OCI-LY3 (cell line): ENCODE results near the gene ZC3H18.

Source experiments
- EZH2phosphoT487 ChIP-seq: fragments of 200-600 bp; shearing (Covaris generic); IDR thresholded peaks from 2 replicates; pipeline ENCODE4 v1.6.1; 2018; ENCODE audit warnings: antibody characterized with exemption, mixed run types, low read depth
- TF ChIP-seq, protein P1 (sequence below): fragments of 200-600, 300-600 bp; sonication (generic); IDR thresholded peaks from 2 replicates; pipeline ENCODE4 v1.5.1; 2014; ENCODE audit warnings: antibody characterized with exemption, low read length, low read depth

GRCh38 chr16:88524274-88524972, 45.8 kb upstream of the ZC3H18 start:
- TF ChIP-seq, protein P1, sequence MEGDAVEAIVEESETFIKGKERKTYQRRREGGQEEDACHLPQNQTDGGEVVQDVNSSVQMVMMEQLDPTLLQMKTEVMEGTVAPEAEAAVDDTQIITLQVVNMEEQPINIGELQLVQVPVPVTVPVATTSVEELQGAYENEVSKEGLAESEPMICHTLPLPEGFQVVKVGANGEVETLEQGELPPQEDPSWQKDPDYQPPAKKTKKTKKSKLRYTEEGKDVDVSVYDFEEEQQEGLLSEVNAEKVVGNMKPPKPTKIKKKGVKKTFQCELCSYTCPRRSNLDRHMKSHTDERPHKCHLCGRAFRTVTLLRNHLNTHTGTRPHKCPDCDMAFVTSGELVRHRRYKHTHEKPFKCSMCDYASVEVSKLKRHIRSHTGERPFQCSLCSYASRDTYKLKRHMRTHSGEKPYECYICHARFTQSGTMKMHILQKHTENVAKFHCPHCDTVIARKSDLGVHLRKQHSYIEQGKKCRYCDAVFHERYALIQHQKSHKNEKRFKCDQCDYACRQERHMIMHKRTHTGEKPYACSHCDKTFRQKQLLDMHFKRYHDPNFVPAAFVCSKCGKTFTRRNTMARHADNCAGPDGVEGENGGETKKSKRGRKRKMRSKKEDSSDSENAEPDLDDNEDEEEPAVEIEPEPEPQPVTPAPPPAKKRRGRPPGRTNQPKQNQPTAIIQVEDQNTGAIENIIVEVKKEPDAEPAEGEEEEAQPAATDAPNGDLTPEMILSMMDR = no peak
- no peak for TF ChIP-seq EZH2phosphoT487
